ENCODE results near the gene PDGFA. TPM values are rescaled to one million over a fixed set of nuclear protein-coding genes. Genes with fewer than 3 reads are reported as not detected.

The PDGFA gene
- total and polyA plus RNA-seq, 4 donors: 21.8 to 40.6 (median 25.6) TPM

DNA sequence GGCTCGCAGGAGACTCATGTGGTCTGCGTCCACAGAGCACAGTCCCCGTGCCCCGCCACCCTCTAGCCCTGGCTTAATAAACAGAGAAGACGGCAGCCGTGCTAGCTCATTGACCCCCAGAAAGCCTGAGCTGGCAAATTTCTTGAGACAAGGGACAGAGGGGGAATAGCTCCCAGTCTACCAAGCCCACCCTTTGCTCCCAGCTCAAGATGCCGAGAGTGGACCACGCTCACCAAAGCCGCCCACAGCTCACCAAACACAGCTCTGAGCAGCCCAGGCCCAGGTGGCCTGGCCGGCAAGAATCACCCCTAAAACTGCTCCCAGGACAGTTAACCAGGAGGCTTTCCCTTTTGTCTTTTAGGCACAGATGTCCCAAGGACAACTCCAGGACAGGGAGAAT, 5.4 kb downstream of the PDGFA start:
- TF ChIP-seq CTCF (IDR thresholded peaks at IDR 0.05; ENCODE audit: control extremely low read depth, extremely low read depth): no peak
- no peak overlapping the region for H3K9ac ChIP-seq (ENCODE audit: insufficient read depth in 1 of 2, low read length in 2 of 2)
- H3K4me1 ChIP-seq (ENCODE audit: control insufficient read depth in 5 of 5, insufficient read depth in 5 of 5, low read length in 5 of 5): peaks cover 10 to 27% (median 13%) of the 10 kb centered on the region in 5 donors
- H3K27me3 ChIP-seq (ENCODE audit: control insufficient read depth in 3 of 3, insufficient read depth in 3 of 3, low read length in 2 of 3): peaks cover 0 to 8% (median 6%) of the 10 kb centered on the region in 3 donors
- no peaks in the 10 kb centered on the region for H3K9me3 ChIP-seq (ENCODE audit: control insufficient read depth in 4 of 4, insufficient read depth in 3 of 4, low read length in 3 of 4)
- peaks cover 0 to 26% (median 0%) of the 10 kb centered on the region in 4 donors for H3K36me3 ChIP-seq (ENCODE audit: control insufficient read depth in 4 of 4, insufficient read depth in 4 of 4, low read length in 4 of 4)
- ATAC-seq (ENCODE audit: insufficient read depth, low FRiP score): no peak
- 87 to 91% methylated on average over 10 of the region's 10 CpGs for WGBS, 2 donors
- no peak overlapping the region for H3K27ac ChIP-seq (ENCODE audit: low read depth in 1 of 2, low read length in 1 of 2)
- H3K4me3 ChIP-seq: no peak overlapping the region
- no peak for DNase-seq

GRCh38 chr7:513521-514166, 6.0 kb downstream of the PDGFA start:
- no peak overlapping the region for H3K4me3 ChIP-seq
- DNase-seq (no peak), ATAC-seq (ENCODE audit: insufficient read depth, low FRiP score) (no peak)
- peaks cover 0 to 8% (median 6%) of the 10 kb centered on the region in 3 donors for H3K27me3 ChIP-seq (ENCODE audit: control insufficient read depth in 3 of 3, insufficient read depth in 3 of 3, low read length in 2 of 3)
- no peaks in the 10 kb centered on the region for H3K9me3 ChIP-seq (ENCODE audit: control insufficient read depth in 4 of 4, insufficient read depth in 3 of 4, low read length in 3 of 4)
- WGBS, 2 donors: 80 to 90% methylated on average over 20 of the region's 20 CpGs
- H3K36me3 ChIP-seq (ENCODE audit: control insufficient read depth in 4 of 4, insufficient read depth in 4 of 4, low read length in 4 of 4): peaks cover 0 to 30% (median 0%) of the 10 kb centered on the region in 4 donors
- H3K9ac ChIP-seq (ENCODE audit: insufficient read depth in 1 of 2, low read length in 2 of 2): no peak overlapping the region
- H3K27ac ChIP-seq (ENCODE audit: low read depth in 1 of 2, low read length in 1 of 2): peak overlapping the region in 1 of 2 donors; percentile 2
- no peak for TF ChIP-seq CTCF (IDR thresholded peaks at IDR 0.05; ENCODE audit: control extremely low read depth, extremely low read depth)
- peaks cover 10 to 27% (median 13%) of the 10 kb centered on the region in 5 donors for H3K4me1 ChIP-seq (ENCODE audit: control insufficient read depth in 5 of 5, insufficient read depth in 5 of 5, low read length in 5 of 5)

GRCh38 chr7:512541-513311, 6.9 kb downstream of the PDGFA start:
- no peak for TF ChIP-seq CTCF (IDR thresholded peaks at IDR 0.05; ENCODE audit: control extremely low read depth, extremely low read depth)
- DNase-seq: peak; percentile 71 to 88 (median 87)
- 76 to 81% methylated on average over 32 of the region's 32 CpGs for WGBS, 2 donors
- H3K9ac ChIP-seq (ENCODE audit: insufficient read depth in 1 of 2, low read length in 2 of 2): no peak overlapping the region
- no peaks in the 10 kb centered on the region for H3K9me3 ChIP-seq (ENCODE audit: control insufficient read depth in 4 of 4, insufficient read depth in 3 of 4, low read length in 3 of 4)
- peaks cover 0 to 32% (median 0%) of the 10 kb centered on the region in 4 donors for H3K36me3 ChIP-seq (ENCODE audit: control insufficient read depth in 4 of 4, insufficient read depth in 4 of 4, low read length in 4 of 4)
- ATAC-seq (ENCODE audit: insufficient read depth, low FRiP score): peak; percentile 22
- peak overlapping the region in 1 of 2 donors; percentile 44 for H3K27ac ChIP-seq (ENCODE audit: low read depth in 1 of 2, low read length in 1 of 2)
- H3K27me3 ChIP-seq (ENCODE audit: control insufficient read depth in 3 of 3, insufficient read depth in 3 of 3, low read length in 2 of 3): peaks cover 0 to 8% (median 2%) of the 10 kb centered on the region in 3 donors
- peaks cover 10 to 27% (median 13%) of the 10 kb centered on the region in 5 donors for H3K4me1 ChIP-seq (ENCODE audit: control insufficient read depth in 5 of 5, insufficient read depth in 5 of 5, low read length in 5 of 5)
- no peak overlapping the region for H3K4me3 ChIP-seq
